GM12865 (cell line): ENCODE measurements around the gene HFM1.
"Not testable (repeated sequence)": the region's sequence is repeated elsewhere in the genome, so short reads cannot be mapped to it uniquely, and the experiment has no call there.

Experiments used
- DNase-seq: peaks from one replicate; pipeline ENCODE4 v3.0.0; 2010; ENCODE audit warnings: low read depth
- H3K4me3 ChIP-seq: 2 replicates; pipeline ENCODE4 v1.5.1; 2011; ENCODE audit warnings: mild to moderate bottlenecking, low read depth, low read length, control low read depth
- TF ChIP-seq, protein P1 (sequence below): IDR thresholded peaks from 2 replicates; pipeline ENCODE4 v1.5.1; 2011; ENCODE audit warnings: low read length, control low read depth, low read depth, inconsistent platforms; ENCODE audit not compliant: insufficient read depth; ENCODE audit errors: missing control alignments

Gene HFM1

DNA sequence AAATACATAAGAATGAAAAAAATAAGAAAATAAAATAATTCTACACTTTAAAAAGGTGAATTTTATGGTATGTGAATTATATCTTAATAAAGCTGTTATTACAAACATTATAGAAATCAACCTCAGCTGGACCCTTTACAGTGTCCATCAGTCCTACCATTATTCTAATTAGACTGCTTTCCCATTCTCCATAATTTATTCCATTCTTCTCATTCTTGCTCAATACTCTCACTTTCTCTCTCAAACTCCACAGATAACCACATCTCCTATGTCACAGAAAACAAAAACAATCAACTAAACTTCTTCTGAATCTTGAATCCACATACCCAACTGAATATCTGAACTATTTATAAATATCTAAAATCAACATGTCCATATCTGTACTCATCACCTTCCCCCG lies 11.6 kb downstream of the HFM1 start:
- DNase-seq: no peak
- TF ChIP-seq, protein P1, sequence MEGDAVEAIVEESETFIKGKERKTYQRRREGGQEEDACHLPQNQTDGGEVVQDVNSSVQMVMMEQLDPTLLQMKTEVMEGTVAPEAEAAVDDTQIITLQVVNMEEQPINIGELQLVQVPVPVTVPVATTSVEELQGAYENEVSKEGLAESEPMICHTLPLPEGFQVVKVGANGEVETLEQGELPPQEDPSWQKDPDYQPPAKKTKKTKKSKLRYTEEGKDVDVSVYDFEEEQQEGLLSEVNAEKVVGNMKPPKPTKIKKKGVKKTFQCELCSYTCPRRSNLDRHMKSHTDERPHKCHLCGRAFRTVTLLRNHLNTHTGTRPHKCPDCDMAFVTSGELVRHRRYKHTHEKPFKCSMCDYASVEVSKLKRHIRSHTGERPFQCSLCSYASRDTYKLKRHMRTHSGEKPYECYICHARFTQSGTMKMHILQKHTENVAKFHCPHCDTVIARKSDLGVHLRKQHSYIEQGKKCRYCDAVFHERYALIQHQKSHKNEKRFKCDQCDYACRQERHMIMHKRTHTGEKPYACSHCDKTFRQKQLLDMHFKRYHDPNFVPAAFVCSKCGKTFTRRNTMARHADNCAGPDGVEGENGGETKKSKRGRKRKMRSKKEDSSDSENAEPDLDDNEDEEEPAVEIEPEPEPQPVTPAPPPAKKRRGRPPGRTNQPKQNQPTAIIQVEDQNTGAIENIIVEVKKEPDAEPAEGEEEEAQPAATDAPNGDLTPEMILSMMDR: no peak
- H3K4me3 ChIP-seq: no peak overlapping the region

DNA sequence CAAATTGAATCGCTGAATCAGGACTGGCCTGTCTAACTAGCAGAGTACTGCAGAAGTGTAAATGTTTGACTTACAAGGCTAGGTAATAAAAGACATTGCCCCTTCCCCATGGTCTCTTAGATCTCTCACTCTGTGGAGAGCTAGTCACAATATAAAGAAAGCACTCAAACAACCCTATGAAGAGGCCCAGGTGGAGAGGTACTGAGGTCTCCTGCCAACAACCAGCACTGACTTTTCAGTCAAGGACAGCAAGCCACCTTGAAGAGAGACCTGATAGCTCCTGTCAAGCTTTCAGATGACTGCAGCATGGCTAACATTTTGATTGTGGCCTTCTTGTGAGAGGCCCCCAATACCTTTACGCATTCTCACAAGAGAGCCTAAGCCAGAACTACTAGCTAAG lies 18.5 kb downstream of the HFM1 start:
- no peak for DNase-seq
- no peak overlapping the region for H3K4me3 ChIP-seq
- TF ChIP-seq, protein P1: no peak

DNA sequence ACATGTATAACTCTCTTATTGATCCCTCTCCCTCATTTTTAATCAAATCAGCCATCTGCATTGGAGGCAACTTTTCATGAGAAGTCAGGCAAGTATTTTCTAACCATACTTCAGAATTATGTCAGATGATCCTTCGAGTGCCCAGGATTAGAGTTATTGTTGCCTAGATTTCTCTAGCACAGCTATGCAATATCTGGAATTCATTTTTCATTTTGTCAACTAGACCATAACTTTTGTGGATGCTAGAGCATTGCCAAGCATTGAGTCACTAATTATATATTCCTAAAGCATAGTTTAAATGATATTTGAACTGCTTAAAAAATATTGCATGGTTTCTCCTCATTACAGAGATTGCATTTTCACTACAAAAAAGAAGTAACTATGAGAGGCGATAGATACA lies 21.2 kb downstream of the HFM1 start:
- DNase-seq: no peak
- TF ChIP-seq, protein P1: no peak
- no peak overlapping the region for H3K4me3 ChIP-seq

DNA sequence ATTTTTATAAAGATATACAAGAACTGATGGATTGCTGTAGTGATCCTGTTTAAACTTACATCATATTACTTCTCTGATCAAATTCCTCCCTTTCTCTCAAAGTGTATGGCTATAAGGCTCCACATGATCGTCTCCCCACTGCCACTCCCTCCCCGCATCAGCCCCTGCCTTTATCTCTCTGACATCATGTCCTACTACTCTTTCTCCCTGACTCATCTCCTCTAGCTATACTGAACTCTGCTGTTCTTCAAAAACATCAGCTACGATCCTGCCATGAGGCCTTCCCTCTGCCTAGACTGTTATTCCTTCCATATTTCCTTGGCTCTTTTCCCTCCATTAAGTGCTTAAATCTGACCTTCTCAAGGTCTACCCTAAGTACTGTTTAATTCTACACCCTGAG lies 22.8 kb downstream of the HFM1 start:
- DNase-seq: no peak
- H3K4me3 ChIP-seq: no peak overlapping the region
- TF ChIP-seq, protein P1: no peak

DNA sequence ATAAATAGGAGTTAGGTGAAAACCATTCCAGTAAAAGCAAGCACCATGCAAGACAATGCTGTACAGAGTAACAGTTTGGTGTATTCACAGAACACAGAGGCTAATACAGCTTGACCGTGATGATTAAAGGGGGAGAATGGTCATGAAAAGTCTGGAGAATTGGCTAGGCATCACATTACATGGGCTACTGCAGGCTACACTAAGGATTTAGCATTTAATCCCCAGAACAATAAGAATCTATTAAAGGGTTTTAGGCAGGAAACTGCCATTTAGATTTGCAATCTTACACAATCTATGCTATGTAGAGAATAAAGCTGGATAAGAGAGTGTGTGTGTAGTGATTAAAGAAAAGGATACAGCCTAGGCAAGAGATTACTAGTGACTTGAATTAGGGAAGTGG lies 30.6 kb downstream of the HFM1 start:
- H3K4me3 ChIP-seq: no peak overlapping the region
- TF ChIP-seq, protein P1: no peak
- DNase-seq: no peak

DNA sequence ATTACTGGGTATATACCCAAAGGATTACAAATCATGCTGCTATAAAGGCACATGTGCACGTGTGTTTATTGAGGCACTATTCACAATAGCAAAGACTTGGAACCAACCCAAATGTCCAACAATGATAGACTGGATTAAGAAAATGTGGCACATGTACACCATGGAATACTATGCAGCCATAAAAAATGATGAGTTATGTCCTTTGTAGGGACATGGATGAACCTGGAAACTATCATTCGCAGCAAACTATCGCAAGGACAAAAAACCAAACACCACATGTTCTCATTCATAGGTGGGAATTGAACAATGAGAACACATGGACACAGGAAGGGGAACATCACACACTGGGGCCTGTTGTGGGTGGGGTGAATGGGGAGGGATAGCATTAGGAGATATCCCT lies 32.4 kb downstream of the HFM1 start:
- H3K4me3 ChIP-seq, DNase-seq: not testable (repeated sequence)

DNA sequence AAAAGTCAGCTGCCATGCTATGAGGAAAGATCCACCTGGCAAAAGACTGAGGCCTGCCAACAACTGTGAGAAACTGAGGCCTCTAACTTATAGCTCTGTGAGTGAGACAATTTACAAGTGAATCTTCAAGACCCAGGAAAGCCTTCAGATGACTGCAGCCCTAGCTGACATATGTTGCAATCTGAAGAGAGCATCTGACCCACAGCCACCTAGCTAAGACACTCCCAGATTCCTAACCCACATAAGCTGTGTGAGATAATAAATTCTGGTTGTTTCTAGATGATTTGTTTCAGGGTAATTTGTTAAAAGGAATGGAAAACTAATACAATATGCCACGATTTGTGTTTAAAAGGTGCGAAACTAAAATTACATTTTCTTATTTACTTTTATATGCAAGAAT lies 55.1 kb downstream of the HFM1 start:
- DNase-seq: no peak
- no peak overlapping the region for H3K4me3 ChIP-seq
- TF ChIP-seq, protein P1: no peak

DNA sequence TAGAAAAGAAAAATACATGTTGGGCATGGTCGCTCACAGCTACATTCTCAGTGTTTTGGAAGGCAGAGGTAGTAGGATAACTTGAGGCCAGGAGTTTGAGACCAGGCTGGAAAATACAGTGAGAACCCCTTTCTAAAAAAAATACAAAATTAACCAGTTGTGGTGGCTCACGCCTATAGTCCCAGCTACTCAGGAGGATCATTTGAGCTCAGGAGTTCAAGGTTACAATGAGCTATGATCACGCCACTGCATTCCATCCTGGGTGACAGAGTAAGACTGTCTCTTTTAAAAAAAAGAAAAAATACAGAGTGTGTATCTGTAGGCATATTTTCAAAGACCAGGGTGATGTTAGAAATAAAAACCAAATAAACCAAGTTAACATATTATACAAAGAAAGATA lies 57.8 kb downstream of the HFM1 start:
- no peak overlapping the region for H3K4me3 ChIP-seq
- TF ChIP-seq, protein P1: no peak
- DNase-seq: no peak
